ENCODE data around the gene ZNF135.

- TF ChIP-seq POLR2A (IDR thresholded peaks at IDR 0.05), result no peak
- no peak for TF ChIP-seq EP300 (IDR thresholded peaks at IDR 0.05)
- TF ChIP-seq CTCF (IDR thresholded peaks at IDR 0.05), result no peak
Measured at GRCh38 chr19:58059671-58060078, 593 bp downstream of the ZNF135 start.
